Left ventricle myocardium inferior (tissue), 1 donor: ENCODE results near the gene PLXNA4. TPM values are rescaled to one million over a fixed set of nuclear protein-coding genes. Genes with fewer than 3 reads are reported as not detected.

Experiments
- DNase-seq: peaks from one replicate; pipeline ENCODE4 v3.0.0-alpha.2; 2020
- H3K27ac ChIP-seq: fragments of 200-600 bp; replicated peaks from 2 replicates; pipeline ENCODE4 v1.8.0; 2021
- H3K27me3 ChIP-seq: fragments of 200-600 bp; 2 replicates; pipeline ENCODE4 v1.8.0; 2021; ENCODE audit warnings: low read depth
- H3K36me3 ChIP-seq: fragments of 200-600 bp; 2 replicates; pipeline ENCODE4 v1.8.0; 2021
- H3K4me1 ChIP-seq: fragments of 200-600 bp; 2 replicates; pipeline ENCODE4 v1.8.0; 2021
- H3K4me3 ChIP-seq: fragments of 200-600 bp; 2 replicates; pipeline ENCODE4 v1.8.0; 2021; ENCODE audit warnings: mild to moderate bottlenecking, moderate library complexity
- H3K9me3 ChIP-seq: fragments of 200-600 bp; replicated peaks from 2 replicates; pipeline ENCODE4 v1.8.0; 2021
- intact Hi-C: fragments of 100-400 bp; cut with micrococcal nuclease; formaldehyde crosslinking; loops from one replicate; pipeline ENCODE4 v1.11.0; 2022
- total RNA-seq: library from RNA; stranded (reverse); fragmentation: NEBNext Ultra II Directional; extraction: Animal tissue kit (Norgen Biotek cat#: 25700); gene quantifications from one replicate; pipeline ENCODE4 v1.2.1, GENCODE V29; 2021
- TF ChIP-seq, protein P1 (sequence below): fragments of 200-600 bp; IDR thresholded peaks from 2 replicates; pipeline ENCODE4 v1.8.0; 2021; ENCODE audit warnings: antibody characterized with exemption, mild to moderate bottlenecking, borderline replicate concordance
- donor health status: DM: no; HTN: yes; CAD: no; lungs with severe emphysema.

The PLXNA4 gene
- total RNA-seq, 1 donor from 2014 or later = 18.1 TPM

GRCh38 chr7:132420527-132420926 is 155.7 kb downstream of the PLXNA4 start:
- intact Hi-C loops = no loop called here
- DNase-seq = no peak
- H3K4me1 ChIP-seq = peaks cover 74% of the 10 kb centered on the region

GRCh38 chr7:132419542-132419941 is 156.7 kb downstream of the PLXNA4 start:
- intact Hi-C loops = no loop called here
- H3K4me1 ChIP-seq = peaks cover 73% of the 10 kb centered on the region
- H3K36me3 ChIP-seq = no peaks in the 10 kb centered on the region
- TF ChIP-seq, protein P1, sequence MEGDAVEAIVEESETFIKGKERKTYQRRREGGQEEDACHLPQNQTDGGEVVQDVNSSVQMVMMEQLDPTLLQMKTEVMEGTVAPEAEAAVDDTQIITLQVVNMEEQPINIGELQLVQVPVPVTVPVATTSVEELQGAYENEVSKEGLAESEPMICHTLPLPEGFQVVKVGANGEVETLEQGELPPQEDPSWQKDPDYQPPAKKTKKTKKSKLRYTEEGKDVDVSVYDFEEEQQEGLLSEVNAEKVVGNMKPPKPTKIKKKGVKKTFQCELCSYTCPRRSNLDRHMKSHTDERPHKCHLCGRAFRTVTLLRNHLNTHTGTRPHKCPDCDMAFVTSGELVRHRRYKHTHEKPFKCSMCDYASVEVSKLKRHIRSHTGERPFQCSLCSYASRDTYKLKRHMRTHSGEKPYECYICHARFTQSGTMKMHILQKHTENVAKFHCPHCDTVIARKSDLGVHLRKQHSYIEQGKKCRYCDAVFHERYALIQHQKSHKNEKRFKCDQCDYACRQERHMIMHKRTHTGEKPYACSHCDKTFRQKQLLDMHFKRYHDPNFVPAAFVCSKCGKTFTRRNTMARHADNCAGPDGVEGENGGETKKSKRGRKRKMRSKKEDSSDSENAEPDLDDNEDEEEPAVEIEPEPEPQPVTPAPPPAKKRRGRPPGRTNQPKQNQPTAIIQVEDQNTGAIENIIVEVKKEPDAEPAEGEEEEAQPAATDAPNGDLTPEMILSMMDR = no peak
- no peaks in the 10 kb centered on the region for H3K27me3 ChIP-seq
- no peak for DNase-seq
- H3K4me3 ChIP-seq = no peak overlapping the region
- no peaks in the 10 kb centered on the region for H3K9me3 ChIP-seq
- H3K27ac ChIP-seq = peak overlapping the region; percentile 44

More at GRCh38 chr7:132420527-132420926, 155.7 kb downstream of the PLXNA4 start:
- TF ChIP-seq, protein P1 = no peak
- Histone ChIP-seq H3K36me3 (no peaks in the 10 kb centered on the region), H3K27me3 (no peaks in the 10 kb centered on the region), H3K27ac (peak overlapping the region; percentile 44), H3K4me3 (no peak overlapping the region), H3K9me3 (no peaks in the 10 kb centered on the region)

DNA sequence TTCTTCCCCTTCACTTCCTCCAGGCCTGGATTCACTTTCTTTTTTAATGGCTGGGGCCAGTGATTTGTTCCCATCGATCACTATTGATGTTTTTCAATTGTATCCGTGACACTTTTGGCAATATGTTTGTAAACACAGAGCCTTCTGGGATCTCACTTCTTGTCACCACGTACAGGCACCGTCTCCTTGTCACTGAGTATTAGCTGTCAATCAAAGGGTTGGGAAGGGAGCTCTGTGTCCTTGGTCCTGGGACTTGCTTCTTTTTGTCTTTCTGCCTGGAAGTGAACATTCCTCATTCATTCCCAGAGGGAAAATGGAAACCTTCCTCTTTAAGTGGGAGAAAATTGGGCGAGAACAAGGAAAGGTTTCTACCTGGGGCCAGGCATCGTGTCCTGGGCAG is 157.4 kb downstream of the PLXNA4 start:
- intact Hi-C loops = no loop called here
- Histone ChIP-seq H3K9me3 (no peaks in the 10 kb centered on the region), H3K36me3 (no peaks in the 10 kb centered on the region), H3K4me1 (peaks cover 66% of the 10 kb centered on the region), H3K4me3 (no peak overlapping the region), H3K27ac (peak overlapping the region; percentile 44), H3K27me3 (no peaks in the 10 kb centered on the region)
- TF ChIP-seq, protein P1 = no peak
- DNase-seq = no peak

DNA sequence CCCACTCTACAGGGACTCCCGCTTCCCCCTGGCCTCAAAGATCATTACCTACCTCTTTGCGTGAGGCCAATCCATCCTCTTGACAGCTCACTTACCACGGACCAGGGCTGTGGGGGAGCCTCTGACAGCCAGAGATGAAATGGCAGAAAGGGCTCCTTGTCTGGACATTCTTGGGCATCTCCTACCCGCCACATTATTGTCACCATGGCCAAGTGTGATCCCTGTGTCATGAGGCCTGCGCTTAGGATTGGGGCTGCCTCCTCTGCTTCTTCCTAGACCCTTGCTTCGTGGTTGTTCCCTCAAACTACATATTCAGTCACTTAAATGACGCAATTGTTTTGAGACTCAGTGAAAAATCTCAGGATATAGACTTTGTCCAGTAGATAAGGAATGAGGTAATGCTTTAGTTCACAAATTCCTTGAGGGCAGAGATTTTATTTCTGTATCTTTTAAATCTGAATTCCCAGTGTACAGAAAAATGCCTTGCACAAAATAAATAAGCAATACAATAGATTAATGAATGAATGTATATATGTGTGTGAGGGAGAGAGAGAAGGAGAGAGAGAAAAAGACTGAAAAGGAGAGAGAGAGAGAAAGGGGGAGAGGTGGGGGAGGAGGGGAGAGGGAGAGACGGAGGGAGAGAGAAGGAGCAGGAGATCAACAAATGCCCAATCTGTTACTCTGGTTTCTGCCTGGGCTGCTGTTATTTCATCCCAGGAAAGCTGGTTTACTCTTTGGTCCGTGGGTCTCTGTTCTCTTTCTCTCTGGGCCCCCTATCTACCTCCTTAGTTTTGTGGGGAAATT is 159.0 kb downstream of the PLXNA4 start:
- no peak for DNase-seq
- no peaks in the 10 kb centered on the region for H3K27me3 ChIP-seq
- no peaks in the 10 kb centered on the region for H3K36me3 ChIP-seq
- H3K27ac ChIP-seq = no peak overlapping the region
- no peak overlapping the region for H3K4me3 ChIP-seq
- H3K4me1 ChIP-seq = peaks cover 51% of the 10 kb centered on the region
- intact Hi-C loops = no loop called here
- no peaks in the 10 kb centered on the region for H3K9me3 ChIP-seq
- TF ChIP-seq, protein P1 = no peak

DNA sequence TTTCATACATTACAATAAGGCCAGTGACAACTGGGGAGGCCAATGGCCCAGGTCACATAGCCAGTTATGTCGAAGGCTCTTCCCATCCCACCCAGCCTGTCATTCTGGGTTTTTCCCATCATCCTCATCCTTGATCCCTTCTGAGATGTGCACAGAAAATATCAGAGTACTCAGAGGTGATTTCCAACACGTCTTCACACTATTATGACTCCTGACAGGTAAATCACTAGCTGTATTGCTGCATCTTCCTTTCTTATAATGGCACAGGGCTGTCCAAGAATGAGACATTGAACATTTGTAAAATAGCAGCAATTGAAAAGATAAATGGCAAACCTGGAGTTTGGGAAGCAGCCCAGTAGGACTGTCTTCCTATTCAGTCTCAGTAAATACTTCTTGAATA is 159.9 kb downstream of the PLXNA4 start:
- no peak for DNase-seq
- no peaks in the 10 kb centered on the region for H3K36me3 ChIP-seq
- intact Hi-C loops = no loop called here
- TF ChIP-seq, protein P1 = no peak
- H3K27me3 ChIP-seq = no peaks in the 10 kb centered on the region
- peaks cover 56% of the 10 kb centered on the region for H3K4me1 ChIP-seq
- H3K27ac ChIP-seq = no peak overlapping the region
- H3K4me3 ChIP-seq = no peak overlapping the region
- H3K9me3 ChIP-seq = no peaks in the 10 kb centered on the region
